Amniotic epithelial cell (primary cell): ENCODE measurements around the gene PPP5C.
A peak's percentile ranks its signal among the peaks of the same experiment; 100 is the strongest.
"Not testable (repeated sequence)": the region's sequence is repeated elsewhere in the genome, so short reads cannot be mapped to it uniquely, and the experiment has no call there.

ENCODE experiments used
- DNase-seq: peaks from one replicate; pipeline ENCODE4 v3.0.0-alpha.2; 2010; ENCODE audit warnings: low read depth

The PPP5C gene

DNA sequence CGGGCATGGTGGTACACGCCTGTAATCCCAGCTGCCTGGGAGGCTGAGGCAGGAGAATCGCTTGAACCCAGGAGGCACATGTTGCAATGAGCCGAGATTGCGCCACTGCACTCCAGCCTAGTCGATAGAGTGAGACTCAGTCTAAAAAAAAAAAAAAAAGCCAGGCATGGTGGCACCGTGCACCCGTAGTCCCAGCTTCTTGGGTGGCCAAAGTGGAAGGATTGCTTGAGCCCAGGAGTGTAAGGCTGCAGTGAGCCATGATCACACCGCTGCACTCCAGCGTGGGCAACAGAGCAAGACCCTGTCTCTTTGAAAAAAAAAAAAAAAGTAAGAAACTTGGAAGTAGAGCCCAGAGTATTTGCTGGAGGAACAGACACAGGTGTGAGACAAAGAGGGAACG lies 38.7 kb downstream of the PPP5C start:
- no peak for DNase-seq

DNA sequence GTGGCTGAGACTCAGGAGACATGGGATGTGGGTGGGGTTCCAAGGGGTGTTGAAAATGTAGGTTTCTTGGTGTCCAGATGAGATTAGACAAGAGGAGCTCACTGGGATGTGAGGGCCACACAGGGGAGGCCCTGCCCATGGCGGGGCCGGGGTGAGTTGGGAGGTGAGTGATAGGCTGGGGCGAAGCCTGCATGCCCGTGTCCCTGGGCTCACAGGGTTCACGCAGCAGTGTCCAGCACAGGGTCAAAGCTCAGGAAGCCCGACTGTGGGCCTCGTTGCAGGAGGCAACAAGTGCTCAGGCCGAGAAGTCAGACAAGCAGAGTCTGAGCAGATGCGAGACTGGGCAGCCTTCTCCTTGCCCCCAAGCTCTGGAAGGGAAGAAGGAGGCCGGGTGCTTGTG lies 39.3 kb downstream of the PPP5C start:
- DNase-seq, result no peak

DNA sequence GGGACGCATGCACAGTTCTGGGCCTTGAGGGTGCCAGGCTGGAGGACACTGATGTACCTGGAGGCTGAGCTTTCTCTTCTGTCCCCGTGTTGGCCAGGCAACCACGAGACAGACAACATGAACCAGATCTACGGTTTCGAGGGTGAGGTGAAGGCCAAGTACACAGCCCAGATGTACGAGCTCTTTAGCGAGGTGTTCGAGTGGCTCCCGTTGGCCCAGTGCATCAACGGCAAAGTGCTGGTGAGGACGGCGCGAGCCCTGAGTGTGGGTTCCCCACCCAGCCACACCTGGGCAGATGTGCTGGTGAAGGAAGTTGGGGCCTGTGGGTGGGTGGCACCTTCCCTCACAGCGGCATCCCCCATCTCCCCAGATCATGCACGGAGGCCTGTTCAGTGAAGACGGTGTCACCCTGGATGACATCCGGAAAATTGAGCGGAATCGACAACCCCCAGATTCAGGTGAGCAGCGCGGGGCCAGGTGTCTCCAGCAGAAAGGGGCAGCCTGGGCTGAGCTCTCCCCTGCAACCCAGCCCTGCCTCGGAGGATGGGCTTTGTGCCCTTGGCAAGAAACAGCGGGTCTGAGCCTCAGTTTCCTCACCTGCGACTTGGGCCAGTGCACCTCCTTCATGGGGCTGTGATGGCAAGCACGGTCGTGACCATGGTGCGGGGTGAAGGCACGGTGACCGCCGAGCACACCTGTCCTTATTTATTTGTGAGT lies 40.3 kb downstream of the PPP5C start:
- no peak for DNase-seq

DNA sequence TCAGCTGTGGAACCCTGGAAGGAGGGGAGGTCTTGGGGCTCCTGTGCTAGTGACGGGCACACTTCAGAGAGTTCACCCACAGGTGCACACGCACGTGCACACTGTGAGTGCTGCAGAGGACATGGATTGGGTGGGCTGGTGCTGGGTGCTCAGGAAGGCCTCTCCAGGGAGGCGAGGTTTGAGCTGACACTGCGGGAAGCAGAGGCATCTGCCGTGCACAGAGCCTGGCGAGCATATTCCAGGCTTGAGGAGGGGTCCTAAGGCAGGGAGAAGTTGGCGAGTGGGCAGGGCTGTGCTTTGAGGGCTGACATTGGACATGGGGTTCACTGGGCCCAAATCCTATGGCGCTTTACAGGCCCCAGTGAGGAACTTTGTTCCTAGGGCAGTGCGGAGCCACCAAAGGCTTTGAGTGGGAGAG lies 40.8 kb downstream of the PPP5C start:
- DNase-seq, result no peak

DNA sequence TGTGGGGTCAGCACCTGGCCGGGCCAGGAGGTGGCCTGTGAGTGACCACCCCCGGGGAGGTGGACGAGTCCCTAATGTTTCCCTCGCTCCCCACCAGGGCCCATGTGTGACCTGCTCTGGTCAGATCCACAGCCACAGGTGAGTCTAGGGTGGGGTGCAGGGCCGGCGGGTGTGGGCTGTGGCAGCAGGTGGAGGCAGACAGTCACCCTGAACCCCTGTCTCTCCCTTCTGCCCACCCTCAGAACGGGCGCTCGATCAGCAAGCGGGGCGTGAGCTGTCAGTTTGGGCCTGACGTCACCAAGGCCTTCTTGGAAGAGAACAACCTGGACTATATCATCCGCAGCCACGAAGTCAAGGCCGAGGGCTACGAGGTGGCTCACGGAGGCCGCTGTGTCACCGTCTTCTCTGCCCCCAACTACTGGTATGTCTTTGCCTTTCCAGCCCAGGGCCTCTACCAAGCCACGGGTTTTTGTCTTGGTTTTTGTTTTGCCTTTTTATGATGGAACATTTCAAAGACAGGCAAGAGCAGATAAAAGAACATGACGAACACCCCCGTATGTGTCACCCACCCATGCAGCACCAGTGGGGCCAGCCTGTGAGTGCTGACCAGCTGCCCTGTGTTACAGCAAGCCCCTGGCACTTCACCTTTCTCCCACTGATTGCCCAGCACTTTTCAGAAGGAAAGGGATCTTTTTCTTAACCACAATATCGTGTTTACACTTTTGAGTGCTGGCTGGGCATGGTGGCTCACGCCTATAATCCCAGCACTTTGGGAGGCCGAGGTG lies 41.6 kb downstream of the PPP5C start:
- DNase-seq, result no peak

DNA sequence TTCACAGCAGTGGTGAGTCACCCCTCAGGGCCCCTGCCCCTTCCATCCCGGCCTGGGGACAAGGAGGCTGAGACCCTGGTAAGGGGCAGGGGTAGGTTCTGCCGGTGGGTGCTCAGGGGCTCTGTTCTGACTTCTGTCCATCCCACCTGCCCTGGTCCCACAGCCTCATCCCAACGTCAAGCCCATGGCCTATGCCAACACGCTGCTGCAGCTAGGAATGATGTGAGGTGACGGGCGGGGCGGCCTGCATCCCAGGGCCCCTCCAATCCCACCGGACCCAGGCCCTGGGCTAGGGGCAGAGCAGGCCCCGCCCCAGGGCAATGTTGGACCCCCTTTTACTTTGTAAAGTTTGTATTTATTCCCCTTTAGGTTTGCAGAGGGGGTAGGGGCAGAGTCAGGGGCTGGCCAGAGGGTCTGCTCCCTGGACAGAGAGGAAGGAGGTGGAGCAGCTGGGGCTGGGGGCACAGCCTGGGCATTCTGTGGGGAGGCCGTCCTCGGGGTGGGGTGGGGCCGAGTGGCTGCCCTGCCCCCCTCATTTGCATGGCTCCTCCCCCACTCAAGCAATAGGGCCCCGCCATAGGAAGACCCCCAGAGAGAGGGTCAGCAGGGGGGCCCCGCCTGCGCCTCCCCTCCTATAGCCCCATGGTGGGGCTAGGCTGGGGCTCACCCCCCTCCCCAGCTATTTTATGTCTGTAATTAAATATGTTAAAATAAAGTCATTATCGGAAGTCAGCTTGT lies 43.4 kb downstream of the PPP5C start:
- no peak for DNase-seq

DNA sequence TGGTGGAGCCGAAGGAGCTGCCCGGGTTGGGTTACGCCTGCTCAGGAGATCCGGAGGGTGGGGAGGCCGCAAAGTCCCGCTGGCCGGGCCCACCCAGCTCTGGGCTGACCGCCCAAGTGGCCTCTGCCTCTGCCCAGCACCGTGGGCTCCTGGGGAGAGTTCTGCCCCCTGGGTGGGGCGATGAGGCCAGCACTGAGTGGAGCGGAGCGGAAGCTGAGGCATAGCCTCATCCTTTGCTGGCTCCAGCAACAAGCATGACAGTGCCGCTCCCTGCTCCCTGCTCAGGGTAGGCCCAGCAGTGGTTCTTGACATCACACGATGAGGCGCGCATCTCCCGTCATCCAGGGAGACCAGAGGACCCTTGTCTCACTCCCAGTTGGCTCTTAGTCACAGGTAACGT lies 44.0 kb downstream of the PPP5C start:
- DNase-seq, result no peak

DNA sequence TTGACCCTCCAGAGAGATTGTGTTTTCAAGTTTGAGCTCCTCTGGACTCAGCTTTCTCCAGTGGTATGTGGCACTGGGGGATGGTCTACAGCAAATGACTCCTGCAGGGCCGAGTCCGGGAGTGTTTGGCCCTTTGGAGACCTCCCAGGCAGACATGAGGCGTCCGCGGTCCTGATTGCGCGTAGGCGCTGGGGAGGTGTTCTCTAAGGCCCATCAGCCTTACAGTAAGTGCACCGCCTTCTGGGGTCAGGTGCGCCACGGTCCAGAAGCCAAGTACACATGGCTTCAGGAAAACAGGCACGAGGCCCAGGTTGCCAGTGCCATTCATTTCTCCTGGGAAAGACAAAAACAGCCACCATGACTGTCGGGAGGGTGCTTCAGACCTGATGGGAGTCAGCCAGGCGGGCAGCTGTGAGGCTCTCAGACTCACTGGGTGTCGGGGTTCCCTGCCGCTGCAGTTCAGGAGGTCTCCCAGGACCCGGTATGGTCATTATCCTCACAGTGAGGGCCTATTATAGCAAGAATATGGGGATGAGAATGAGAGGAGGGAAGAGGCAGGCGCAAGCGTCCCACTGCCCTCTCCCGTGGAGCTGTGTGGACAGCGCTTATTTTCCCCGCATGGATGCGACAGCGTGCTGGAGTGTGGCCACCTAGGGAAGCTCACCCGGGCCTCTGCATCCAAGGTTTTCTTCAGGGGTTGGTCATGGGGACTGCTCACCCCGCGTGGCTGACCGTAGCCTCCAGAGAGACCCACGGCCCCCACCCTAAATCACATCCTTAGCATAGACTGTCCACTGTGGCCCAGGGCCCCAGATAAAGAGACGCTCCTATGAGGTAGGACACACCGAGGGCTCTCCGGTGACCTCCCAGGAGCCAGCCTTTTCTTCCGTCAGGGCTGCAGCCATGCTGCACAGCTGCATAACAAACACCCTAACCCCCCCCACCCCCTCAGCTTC lies 44.7 kb downstream of the PPP5C start:
- no peak for DNase-seq

DNA sequence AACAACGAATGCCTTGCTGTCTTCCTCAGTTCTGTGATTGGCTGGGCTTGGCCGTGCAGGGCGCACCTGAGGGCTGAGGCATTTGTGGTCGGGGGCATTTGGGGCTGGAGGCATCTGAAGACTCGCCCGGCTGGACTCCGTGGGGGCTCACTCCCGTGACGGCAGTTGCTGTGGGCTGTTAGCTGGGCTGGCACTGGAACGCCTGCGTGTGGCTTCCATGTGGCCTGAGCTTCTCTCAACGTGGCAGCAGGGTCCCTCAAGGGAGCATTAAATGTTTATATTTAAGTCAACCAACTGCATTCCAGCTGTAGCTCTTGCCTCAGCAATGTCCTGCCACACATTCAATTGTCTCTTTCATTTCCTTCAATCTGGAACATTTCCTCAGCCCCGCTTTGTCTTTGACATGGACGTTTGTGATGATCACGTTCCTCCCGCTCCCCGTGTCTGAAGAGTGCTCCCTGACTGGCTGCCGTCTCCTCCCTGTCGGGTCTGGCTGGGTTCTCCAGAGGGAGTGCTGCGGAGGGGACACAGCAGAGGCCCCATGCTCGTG lies 45.4 kb downstream of the PPP5C start:
- no peak for DNase-seq

DNA sequence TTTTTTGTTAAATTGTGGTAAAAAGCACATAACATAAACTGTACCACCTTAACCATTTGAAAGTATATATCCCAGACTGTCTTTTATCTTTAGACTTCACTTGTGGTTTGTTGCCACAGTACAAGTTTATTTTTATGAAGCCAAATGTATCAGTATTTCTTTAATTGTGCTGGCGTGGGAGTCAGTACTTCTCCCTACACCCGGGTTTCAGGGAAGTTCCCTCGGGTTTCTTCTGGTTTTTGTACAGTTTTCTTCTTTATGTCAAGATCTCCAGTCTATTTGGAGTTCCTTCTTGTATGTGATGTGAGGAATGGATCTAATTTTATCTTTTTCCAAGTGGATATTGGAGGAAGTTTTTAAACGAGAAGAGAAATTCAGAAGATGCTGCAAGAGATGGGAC lies 46.0 kb downstream of the PPP5C start:
- peak; percentile 53 for DNase-seq

DNA sequence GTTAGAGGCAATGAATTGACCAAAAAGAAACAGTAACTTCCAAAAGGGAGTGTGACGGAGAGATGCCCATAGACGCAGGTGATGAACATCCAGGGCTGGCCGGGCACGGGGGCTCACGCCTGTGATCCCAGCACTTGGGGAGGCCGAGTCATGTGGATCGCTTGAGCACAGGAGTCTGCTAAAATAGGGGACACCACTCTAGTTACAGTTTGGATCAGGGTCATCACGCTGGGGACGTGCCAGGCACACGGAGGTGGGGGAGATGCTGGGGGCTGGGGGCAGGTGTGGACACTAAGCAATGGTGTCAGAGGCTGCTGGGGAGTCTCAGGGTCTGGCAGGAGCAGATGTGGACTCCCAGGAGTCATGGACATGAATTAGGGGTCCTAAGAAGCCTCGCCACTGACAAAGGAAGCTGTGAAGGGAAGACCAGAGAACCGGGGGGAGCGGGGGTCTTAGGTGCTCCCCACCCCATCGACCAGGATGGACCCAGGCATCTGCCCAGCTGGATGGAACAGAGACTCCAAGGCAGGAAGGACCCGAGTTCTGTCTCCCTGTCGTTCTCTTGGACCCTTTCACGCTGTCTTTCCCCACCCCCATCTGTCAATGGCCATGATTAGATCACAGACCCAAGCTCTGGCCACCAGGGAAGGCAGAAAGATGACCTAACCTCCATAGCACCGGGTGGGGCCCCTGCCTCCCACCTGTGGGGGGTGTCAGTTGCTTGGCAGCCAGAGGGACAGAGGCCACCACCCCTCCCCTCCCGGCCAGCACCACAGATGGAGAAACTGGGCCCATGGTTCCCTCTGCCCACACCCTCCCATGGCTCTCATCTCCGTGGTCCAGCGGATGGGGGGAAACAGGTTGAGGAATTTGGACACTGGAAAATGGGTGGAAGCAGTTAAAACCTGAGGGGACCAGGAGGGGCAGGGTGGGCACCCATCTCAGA lies 46.8 kb downstream of the PPP5C start:
- no peak for DNase-seq

DNA sequence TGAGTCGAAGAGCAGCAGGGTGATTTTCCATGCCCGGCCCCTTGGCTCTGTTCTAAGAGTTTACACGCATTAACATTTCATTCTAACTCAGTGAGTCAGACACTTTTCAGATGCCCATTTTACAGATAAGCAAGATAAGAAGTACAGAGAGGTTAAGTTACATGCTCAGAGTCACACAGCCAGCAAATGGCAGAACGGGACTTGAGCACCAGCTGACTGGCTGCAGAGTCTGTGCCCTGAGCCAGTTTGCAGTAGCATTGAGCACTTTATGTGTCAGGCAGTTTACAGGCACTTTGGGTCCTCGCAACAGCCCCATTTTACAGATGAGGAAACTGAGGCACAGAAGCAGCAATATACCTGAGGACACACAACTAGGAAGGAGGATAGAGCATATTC lies 47.5 kb downstream of the PPP5C start:
- peak; percentile 60 for DNase-seq

DNA sequence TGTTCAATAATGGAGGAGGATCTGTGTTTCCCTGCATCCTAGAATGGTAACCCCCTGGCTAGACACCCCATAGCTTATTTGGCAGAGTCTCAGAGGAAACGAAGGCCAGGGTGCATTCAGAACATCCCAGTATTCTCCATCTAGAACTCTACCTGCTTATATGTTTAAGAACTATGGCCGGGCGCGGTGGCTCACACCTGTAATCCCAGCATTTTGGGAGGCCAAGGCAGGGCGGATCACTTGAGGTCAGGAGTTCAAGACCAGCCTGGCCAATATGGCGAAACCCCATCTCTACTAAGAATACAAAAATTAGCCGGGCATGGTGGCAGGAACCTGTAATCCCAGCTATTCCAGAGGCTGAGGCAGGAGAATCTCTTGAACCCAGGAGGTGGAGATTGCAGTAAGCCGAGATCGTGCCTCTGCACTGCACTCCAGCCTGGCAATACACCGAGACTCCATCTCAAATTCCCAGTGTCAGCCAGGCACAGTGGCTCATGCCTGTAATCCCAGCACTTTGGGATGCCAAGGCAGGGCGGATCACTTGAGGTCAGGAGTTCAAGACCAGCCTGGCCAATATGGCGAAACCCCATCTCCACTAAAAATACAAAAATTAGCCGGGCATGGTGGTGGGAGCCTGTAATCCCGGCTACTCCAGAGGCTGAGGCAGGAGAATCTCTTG lies 51.1 kb downstream of the PPP5C start:
- DNase-seq, result not testable (repeated sequence)

DNA sequence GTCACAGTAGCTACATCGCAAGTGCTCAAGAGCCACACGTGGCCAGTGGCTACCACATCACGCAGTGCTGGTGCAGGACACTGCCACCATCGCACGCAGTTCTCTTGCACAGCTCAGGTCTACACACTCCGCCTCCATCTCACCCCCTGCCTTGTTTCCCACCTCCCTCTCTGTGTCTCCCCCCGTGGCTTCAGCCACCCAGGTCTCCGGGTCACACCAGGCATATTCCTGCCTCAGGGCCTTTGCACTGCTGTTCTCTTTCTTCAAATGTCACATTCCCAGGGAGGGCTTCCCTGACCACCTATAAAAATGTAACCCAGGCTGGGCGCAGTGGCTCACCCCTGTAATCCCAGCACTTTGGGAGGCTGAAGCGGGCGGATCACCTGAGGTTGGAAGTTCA lies 55.8 kb downstream of the PPP5C start:
- DNase-seq, result no peak

DNA sequence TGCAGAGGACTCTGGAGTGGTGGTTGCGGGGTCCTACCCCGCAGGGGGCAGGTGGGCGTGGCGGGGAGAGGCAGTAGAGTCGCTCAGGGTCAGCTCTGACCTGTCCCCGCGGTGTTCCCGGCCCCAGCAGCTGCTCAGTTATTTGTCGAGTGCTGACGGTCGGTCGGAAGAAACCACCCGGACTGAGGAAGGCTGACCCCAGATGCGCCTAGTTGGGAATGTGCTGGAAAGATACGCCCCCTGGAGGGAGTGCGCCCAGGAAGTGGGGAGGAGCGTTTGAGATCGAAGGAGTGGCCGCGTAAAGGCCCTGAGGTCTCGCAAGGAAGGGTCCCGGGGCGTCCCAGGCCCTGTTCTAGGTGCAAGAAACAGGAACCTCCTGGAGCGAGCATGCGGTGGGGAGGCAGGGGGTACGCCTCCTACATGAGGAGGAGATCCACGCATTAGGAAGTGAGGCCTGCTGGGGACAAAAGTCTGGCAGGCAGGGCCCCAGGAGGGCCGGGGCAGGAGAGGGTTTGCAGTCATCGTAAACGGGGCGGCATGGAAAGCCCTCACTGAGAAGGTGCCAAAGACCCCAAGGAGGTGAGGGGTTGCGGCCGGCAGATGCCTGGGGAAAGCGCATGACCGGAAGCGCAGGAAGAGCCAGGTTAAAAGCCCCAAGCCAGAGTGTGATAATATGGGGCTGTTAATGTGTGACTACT lies 57.3 kb downstream of the PPP5C start:
- DNase-seq, result peak; percentile 63

DNA sequence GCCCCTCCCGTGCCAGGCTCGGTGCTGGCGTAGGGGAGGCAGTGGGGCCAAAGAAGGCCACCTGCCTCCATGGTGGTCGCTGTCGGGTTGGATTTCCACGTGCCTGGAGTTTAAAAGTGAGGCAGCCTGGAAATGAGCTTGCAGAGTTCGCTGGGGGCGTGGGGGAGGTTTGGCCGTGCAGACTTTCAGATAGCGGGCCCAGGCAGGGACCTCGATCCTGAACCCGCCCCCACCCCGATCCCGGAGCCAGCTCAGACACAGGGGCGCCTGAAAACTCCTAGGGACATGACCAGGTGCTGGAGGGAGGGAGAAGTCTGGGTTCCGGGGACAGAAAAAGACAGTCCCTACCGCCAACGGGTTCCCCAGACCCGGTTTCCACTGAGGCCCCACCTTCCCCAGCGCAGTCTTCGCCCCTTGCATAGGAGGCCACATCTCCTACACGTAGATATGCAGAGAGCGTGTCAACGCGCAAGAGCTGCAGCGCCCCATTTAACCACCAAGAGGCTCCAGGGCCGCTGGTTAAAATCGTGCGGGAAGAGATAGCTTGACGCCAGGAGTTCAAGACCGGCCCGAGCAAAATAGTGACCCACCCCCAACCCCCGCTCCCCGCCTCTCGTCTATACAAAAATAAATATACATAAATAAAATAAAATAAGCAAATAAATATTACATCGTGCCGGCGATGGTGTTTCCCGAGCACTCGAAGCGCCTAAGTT lies 58.0 kb downstream of the PPP5C start:
- peak; percentile 74 for DNase-seq

DNA sequence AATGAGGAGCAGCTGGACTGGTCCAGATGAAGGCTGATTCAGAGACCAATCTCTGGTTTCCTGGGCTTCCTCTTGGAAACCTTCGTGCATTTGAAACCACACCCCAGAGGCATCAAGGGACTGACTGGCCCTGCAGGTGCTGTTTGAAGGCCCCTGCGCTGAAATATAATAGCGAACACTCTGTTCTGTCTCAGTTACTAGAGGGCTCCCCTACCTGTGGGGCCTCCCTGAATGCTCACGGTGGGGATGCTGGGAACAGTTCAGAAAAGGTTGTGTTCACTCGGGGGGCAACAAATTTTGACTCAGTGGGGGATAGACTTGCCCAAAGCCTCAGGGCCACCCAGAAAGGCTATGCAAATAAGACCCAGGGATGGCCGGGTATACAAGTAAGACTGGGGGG lies 60.1 kb downstream of the PPP5C start:
- DNase-seq, result no peak

DNA sequence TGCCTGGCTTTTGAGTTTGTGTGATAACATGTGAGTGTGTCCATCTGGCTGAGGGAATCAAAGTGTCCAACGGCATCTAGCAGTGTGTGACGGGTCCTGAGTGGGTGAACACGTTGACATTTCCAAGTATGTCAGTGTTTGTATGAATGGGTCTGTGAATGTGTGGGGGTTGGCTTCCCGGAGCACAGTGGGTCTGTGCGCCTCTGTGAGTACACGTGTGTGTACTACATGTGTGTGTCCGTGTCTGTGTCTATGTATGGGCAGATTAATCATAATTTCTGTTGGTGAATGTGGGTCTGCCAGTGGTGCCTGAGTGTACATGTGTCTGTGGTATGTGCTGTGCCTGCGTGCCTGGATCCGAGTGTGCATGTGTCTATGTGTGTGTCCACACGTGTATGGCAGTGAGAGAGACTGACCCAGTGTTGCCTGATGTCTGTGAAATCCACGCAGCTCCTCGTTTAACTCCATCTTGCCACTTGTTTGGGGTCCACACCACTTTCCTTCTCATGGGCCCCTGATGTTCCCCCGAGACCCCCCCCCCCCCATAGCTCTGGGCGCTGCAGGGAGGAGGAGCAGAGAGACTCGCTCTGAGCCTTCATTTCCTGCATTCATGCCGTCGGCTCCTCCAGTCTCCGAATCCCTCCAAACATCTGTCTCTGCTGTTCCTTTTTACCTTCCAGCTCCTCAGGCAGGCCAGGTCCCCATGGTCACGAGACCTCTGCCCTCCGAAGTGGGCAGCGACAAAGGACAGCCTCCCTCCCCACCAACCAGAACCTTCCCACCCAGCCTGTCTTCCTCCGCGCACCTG lies 61.2 kb downstream of the PPP5C start:
- no peak for DNase-seq
